Endothelial cell (in vitro differentiated cells): ENCODE measurements around the gene PRPF19. TPM values are rescaled to one million over a fixed set of nuclear protein-coding genes. Genes with fewer than 3 reads are reported as not detected.

Experiments
- DNase-seq: peaks from one replicate; pipeline ENCODE4 v3.0.0; 2021; ENCODE audit warnings: low spot score
- H3K27ac Mint-ChIP-seq: one replicate; pipeline ENCODE4 v1.8.0; 2021; ENCODE audit warnings: mixed read lengths, inconsistent platforms; ENCODE audit not compliant: unreplicated experiment
- H3K27me3 Mint-ChIP-seq: one replicate; pipeline ENCODE4 v1.8.0; 2021; ENCODE audit warnings: mild to moderate bottlenecking, moderate library complexity, mixed read lengths, inconsistent platforms; ENCODE audit not compliant: unreplicated experiment
- H3K36me3 Mint-ChIP-seq: one replicate; pipeline ENCODE4 v1.8.0; 2021; ENCODE audit warnings: mild to moderate bottlenecking, low read depth, mixed read lengths, inconsistent platforms; ENCODE audit not compliant: unreplicated experiment
- H3K4me1 Mint-ChIP-seq: one replicate; pipeline ENCODE4 v1.8.0; 2021; ENCODE audit warnings: mild to moderate bottlenecking, mixed read lengths, inconsistent platforms; ENCODE audit not compliant: unreplicated experiment
- H3K4me3 Mint-ChIP-seq: one replicate; pipeline ENCODE4 v1.8.0; 2021; ENCODE audit warnings: mild to moderate bottlenecking, mixed read lengths, inconsistent platforms; ENCODE audit not compliant: unreplicated experiment
- H3K9me3 Mint-ChIP-seq: one replicate; pipeline ENCODE4 v1.8.0; 2021; ENCODE audit warnings: mixed read lengths, inconsistent platforms; ENCODE audit not compliant: unreplicated experiment
- CTCF ChIP-seq: fragments of 200-600 bp; sonication (generic); IDR thresholded peaks from one replicate; pipeline ENCODE4 v1.5.0; 2021; ENCODE audit warnings: antibody characterized with exemption; ENCODE audit not compliant: unreplicated experiment
- total RNA-seq: library from RNA; stranded (reverse); fragmentation: NEBNext Ultra II Directional; extraction: Animal tissue kit (Norgen Biotek cat#: 25700); gene quantifications from one replicate; pipeline ENCODE4 v1.2.1, GENCODE V29; 2021; ENCODE audit not compliant: unreplicated experiment

PRPF19 gene
- total RNA-seq, 1 donor from 2014 or later: 163 TPM

- H3K27ac Mint-ChIP-seq: no peak within 1 kb of the TSS
- no peak for TF ChIP-seq CTCF
- H3K4me1 Mint-ChIP-seq: peaks cover 3% of the 10 kb centered on the region
- DNase-seq: no peak
- no peaks in the 10 kb centered on the region for H3K36me3 Mint-ChIP-seq
- H3K27me3 Mint-ChIP-seq: peaks cover 13% of the 10 kb centered on the region
- peak within 1 kb of the TSS; percentile 77 for H3K4me3 Mint-ChIP-seq
- H3K9me3 Mint-ChIP-seq: no peaks in the 10 kb centered on the region
Observed at GRCh38 chr11:60951904-60952741, 45.7 kb upstream of the PRPF19 start, which contains the start of gene SLC15A3. Gene SLC15A3 (minus strand): TSS chr11:60952176. CDS start chr11:60951551, 625 bp downstream.

- Mint-ChIP-seq H3K27me3 (peaks cover 13% of the 10 kb centered on the region), H3K4me3 (peak overlapping the region; percentile 69), H3K27ac (no peak overlapping the region)
Observed at GRCh38 chr11:60951606-60951903, 45.2 kb upstream of the PRPF19 start.

GRCh38 chr11:60950933-60951605 lies 44.7 kb upstream of the PRPF19 start:
- Mint-ChIP-seq H3K27ac (no peak overlapping the region), H3K4me3 (no peak overlapping the region), H3K27me3 (peaks cover 13% of the 10 kb centered on the region), H3K4me1 (peaks cover 3% of the 10 kb centered on the region), H3K9me3 (no peaks in the 10 kb centered on the region), H3K36me3 (no peaks in the 10 kb centered on the region)
- TF ChIP-seq CTCF: no peak
- DNase-seq: peak; percentile 27

More at GRCh38 chr11:60951606-60951903, 45.2 kb upstream of the PRPF19 start:
- no peak for DNase-seq
- TF ChIP-seq CTCF: no peak
- no peaks in the 10 kb centered on the region for H3K36me3 Mint-ChIP-seq
- H3K9me3 Mint-ChIP-seq: no peaks in the 10 kb centered on the region
- H3K4me1 Mint-ChIP-seq: peaks cover 3% of the 10 kb centered on the region

GRCh38 chr11:60950024-60950423 lies 43.6 kb upstream of the PRPF19 start:
- DNase-seq: no peak
- peaks cover 13% of the 10 kb centered on the region for H3K27me3 Mint-ChIP-seq
- no peak overlapping the region for H3K4me3 Mint-ChIP-seq
- no peak for TF ChIP-seq CTCF
- peaks cover 3% of the 10 kb centered on the region for H3K4me1 Mint-ChIP-seq
- no peaks in the 10 kb centered on the region for H3K9me3 Mint-ChIP-seq
- no peak overlapping the region for H3K27ac Mint-ChIP-seq
- H3K36me3 Mint-ChIP-seq: no peaks in the 10 kb centered on the region

- DNase-seq: no peak
- Mint-ChIP-seq H3K9me3 (no peaks in the 10 kb centered on the region), H3K27ac (no peak overlapping the region), H3K36me3 (no peaks in the 10 kb centered on the region), H3K4me3 (no peak overlapping the region), H3K4me1 (peaks cover 3% of the 10 kb centered on the region), H3K27me3 (peaks cover 15% of the 10 kb centered on the region)
- no peak for TF ChIP-seq CTCF
Observed at GRCh38 chr11:60948250-60948649, 41.9 kb upstream of the PRPF19 start.
